ENCODE measurements around the gene ARHGEF17.
A peak's percentile ranks its signal among the peaks of the same experiment; 100 is the strongest.

Gene ARHGEF17, protein sequence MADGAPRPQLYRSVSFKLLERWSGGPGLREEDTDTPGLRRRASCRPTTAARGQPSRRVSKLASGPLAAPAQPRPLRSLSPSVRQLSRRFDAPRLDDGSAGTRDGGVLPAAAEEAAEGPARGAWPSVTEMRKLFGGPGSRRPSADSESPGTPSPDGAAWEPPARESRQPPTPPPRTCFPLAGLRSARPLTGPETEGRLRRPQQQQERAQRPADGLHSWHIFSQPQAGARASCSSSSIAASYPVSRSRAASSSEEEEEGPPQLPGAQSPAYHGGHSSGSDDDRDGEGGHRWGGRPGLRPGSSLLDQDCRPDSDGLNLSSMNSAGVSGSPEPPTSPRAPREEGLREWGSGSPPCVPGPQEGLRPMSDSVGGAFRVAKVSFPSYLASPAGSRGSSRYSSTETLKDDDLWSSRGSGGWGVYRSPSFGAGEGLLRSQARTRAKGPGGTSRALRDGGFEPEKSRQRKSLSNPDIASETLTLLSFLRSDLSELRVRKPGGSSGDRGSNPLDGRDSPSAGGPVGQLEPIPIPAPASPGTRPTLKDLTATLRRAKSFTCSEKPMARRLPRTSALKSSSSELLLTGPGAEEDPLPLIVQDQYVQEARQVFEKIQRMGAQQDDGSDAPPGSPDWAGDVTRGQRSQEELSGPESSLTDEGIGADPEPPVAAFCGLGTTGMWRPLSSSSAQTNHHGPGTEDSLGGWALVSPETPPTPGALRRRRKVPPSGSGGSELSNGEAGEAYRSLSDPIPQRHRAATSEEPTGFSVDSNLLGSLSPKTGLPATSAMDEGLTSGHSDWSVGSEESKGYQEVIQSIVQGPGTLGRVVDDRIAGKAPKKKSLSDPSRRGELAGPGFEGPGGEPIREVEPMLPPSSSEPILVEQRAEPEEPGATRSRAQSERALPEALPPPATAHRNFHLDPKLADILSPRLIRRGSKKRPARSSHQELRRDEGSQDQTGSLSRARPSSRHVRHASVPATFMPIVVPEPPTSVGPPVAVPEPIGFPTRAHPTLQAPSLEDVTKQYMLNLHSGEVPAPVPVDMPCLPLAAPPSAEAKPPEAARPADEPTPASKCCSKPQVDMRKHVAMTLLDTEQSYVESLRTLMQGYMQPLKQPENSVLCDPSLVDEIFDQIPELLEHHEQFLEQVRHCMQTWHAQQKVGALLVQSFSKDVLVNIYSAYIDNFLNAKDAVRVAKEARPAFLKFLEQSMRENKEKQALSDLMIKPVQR (N-terminal part only)

DNA sequence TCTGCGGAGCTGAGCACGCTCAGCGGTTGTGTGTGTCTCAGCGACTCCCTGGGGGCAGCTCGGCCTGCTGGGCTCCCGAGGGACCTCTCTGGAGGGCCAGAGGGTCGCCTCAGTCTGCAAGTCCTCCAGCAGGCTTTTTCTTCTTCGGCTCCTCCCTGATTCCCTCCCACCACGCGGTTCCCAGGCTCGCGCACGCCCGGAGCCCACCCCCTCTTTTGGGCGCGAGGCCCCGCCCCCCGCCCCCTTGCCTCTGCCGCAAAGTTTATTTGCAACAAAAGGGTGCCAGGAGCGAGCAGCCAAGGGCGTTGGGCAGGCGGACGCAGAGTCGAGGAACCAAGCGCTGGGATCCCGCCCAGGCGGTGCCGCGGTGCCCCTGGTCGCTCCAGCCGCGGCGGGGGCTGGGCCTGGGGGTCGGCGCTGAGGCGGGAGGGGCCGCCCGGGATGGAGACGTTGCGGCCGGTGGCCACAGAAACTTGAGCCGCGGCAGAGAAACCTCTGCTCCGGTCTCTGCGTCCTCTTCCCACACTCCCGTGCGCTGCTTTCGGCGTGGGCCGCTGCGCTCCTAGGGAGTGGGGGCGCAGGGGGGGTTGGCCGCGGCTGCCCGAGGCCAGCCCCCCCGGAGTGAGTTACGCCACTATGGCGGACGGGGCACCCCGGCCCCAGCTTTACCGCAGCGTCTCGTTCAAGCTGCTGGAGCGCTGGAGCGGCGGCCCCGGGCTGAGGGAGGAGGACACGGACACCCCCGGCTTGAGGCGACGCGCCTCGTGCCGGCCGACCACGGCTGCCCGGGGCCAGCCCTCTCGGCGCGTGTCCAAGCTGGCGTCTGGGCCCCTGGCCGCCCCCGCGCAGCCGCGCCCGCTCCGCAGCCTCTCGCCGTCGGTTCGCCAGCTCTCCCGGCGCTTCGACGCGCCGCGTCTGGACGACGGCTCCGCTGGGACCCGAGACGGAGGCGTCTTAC lies at the start of gene ARHGEF17:
Gene ARHGEF17, plus strand, starts transcription at position 274 of the 958 bp plus-strand sequence. Its CDS starts 363 bp downstream, at position 637.
- peaks cover 2% of the 10 kb centered on the region for H3K36me3 Mint-ChIP-seq
- H3K9me3 Mint-ChIP-seq = no peaks in the 10 kb centered on the region
- peaks cover 95% of the 10 kb centered on the region for H3K27me3 Mint-ChIP-seq
- peaks cover 10% of the 10 kb centered on the region for H3K4me1 Mint-ChIP-seq
- no peak within 1 kb of the TSS for H3K27ac Mint-ChIP-seq
- CTCF ChIA-PET = interaction anchor here (2.2 to 6.6 kb wide), 6 partner anchors 9 to 352 kb away, joined by 5 to 101 read pairs (median 12); no protein-coding TSS in a partner anchor
- DNase-seq = peak; percentile 55
- peak within 1 kb of the TSS; percentile 85 for H3K4me3 Mint-ChIP-seq

DNA sequence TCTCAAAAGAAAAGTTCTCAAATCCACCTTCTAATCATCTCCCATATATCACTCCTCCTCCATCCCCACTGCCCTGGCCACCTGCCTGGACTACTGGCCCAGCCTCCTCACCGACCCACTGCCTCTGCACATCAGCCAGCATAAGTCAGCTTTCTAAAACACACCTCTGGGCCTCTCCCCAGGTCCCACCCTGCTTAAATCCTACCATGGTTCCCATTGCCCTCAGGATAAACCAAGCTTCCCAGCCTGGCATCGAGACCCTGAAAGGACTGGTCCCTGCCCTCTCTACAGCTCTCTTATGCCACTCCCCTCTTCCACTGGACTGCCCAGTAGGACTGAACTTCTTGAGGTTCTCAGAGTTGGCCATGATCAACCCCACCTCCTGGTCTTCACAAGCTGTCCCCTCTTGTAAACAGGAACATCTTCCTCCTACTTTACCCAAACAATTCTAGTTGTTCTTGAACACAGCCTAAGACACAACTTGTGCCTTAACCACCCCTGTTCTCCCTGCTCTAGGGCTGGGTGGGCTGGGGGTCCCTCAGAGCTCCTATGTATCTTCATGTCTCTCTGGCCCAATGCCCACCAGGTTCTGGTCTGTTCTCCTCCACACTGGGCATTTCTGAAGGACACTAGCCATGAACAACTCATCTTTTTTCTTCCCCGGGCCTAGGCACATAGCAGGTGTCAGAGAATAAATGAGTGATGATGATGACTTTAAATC lies 48.5 kb upstream of the ARHGEF17 start:
- Mint-ChIP-seq H3K4me1 (no peaks in the 10 kb centered on the region), H3K4me3 (no peak overlapping the region), H3K27me3 (peaks cover 60% of the 10 kb centered on the region), H3K9me3 (no peaks in the 10 kb centered on the region), H3K36me3 (no peaks in the 10 kb centered on the region), H3K27ac (peak overlapping the region; percentile 29)
- CTCF ChIA-PET = interaction anchor here (1.0 to 1.8 kb wide), 3 partner anchors 16 to 30 kb away, joined by 3 to 5 read pairs (median 3); no protein-coding TSS in a partner anchor
- DNase-seq = no peak

DNA sequence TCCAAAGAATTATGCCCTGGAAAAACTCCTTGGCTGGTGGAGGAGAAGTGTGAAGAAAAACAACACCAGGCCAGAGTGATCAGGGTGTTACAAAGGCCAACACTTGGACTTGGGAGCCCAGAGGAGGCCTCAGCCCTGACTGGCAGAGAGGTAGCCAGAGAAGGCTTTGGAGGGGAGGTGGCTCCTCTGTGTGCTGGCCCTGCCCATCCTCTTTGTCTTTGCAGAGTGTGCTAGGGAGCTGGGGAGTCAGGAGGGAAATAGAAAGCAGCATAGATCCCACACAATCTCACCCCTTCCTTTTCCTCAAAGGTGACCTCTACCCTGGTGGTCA lies 48.0 kb upstream of the ARHGEF17 start:
- CTCF ChIA-PET = interaction anchor here (1.0 to 1.2 kb wide), 2 partner anchors 24 to 29 kb away, joined by 3 read pairs; no protein-coding TSS in a partner anchor

DNA sequence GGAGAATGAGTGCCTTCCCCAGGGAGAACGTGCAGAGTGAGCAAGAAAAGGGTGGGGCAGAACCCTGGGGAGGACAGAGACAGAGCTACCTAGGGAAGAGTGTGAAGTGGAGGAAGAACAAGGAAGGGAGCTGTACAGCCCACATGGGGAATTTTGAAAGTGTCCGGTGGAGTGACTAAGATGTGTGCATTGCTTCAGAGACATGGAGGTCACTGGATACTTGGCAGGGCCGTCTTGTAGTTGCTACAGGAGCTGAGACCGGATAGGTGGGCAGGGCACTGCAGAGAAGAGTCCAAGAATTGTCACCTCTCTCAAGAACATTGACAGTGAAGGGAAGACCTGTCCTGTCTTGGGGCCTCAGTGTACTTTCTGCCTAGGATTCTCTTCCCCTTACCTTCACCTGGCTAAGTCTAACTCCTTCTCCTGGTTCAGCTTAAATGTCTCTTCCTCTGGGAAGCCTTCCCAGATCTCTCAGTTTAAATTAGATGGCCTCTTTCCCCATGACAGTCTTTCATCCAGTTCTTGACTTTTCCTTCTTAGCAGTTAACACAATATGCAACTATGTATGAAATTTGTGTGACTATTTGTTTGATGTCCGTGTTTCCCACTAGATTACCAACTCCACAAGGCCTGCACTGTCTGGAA lies 45.1 kb upstream of the ARHGEF17 start:
- DNase-seq = no peak
- no peaks in the 10 kb centered on the region for H3K4me1 Mint-ChIP-seq
- peaks cover 87% of the 10 kb centered on the region for H3K27me3 Mint-ChIP-seq
- H3K9me3 Mint-ChIP-seq = no peaks in the 10 kb centered on the region
- no peaks in the 10 kb centered on the region for H3K36me3 Mint-ChIP-seq
- CTCF ChIA-PET = interaction anchor here (1.0 to 1.5 kb wide), 4 partner anchors 10 to 28 kb away, joined by 3 read pairs; no protein-coding TSS in a partner anchor
- no peak overlapping the region for H3K4me3 Mint-ChIP-seq
- H3K27ac Mint-ChIP-seq = no peak overlapping the region

More for the DNA sequence above, 48.0 kb upstream of the ARHGEF17 start:
- Mint-ChIP-seq H3K4me3 (no peak overlapping the region), H3K36me3 (no peaks in the 10 kb centered on the region), H3K4me1 (no peaks in the 10 kb centered on the region), H3K27me3 (peaks cover 65% of the 10 kb centered on the region), H3K27ac (no peak overlapping the region), H3K9me3 (no peaks in the 10 kb centered on the region)
- no peak for DNase-seq

DNA sequence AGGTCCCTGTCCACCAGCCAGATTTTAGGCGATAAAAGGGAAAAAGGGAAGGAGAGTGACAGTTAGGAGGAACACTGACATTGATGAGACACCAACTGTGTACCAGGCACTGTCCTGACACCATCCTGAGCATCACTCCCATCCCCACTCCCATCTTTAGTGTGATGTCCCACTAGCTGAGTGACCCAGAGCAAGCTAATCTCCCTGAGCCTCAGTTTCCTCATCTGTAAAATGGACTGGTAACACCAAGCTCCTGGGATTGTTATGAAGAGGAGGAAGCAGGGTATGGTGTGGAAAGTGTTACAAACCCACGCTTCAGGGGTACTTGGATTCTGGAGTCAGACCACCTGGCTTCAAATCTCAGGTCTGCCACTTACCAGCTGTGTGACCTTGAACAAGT lies 44.4 kb upstream of the ARHGEF17 start:
- no peaks in the 10 kb centered on the region for H3K36me3 Mint-ChIP-seq
- H3K9me3 Mint-ChIP-seq = no peaks in the 10 kb centered on the region
- H3K4me1 Mint-ChIP-seq = no peaks in the 10 kb centered on the region
- peaks cover 89% of the 10 kb centered on the region for H3K27me3 Mint-ChIP-seq
- no peak overlapping the region for H3K27ac Mint-ChIP-seq
- CTCF ChIA-PET = interaction anchor here (0.6 to 1.1 kb wide), 2 partner anchors 24 to 752 kb away, joined by 3 read pairs; no protein-coding TSS in a partner anchor
- no peak overlapping the region for H3K4me3 Mint-ChIP-seq
- DNase-seq = no peak

DNA sequence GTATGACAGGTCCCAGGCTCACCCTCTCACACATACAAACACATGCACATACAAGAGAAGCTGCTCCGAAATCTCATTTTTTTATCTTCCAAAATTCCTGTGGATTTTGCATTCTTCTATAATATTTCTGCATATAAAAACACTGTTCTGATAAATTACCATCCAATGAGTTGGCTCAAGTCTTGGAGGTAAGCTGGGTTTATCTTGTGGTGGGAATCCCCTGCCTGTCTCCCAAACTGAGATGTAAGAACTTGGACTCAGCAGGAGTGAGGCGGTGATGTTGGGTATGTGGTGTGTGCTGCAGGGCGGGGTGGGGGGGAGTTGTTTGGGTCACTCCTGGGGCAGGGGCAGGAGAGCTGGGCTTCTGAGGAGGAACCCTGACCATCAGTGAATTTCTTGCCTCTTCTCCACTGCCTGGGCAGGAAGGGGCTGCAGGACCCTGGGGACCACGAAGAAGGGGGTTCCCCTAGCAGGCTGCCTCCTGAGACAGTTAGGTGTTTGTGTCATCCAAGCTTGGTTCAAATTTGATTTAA lies 42.7 kb upstream of the ARHGEF17 start:
- H3K4me3 Mint-ChIP-seq = no peak overlapping the region
- H3K27me3 Mint-ChIP-seq = peaks cover 87% of the 10 kb centered on the region
- no peak for DNase-seq
- CTCF ChIA-PET = no interaction called here
- H3K27ac Mint-ChIP-seq = no peak overlapping the region
- H3K9me3 Mint-ChIP-seq = no peaks in the 10 kb centered on the region
- H3K4me1 Mint-ChIP-seq = no peaks in the 10 kb centered on the region
- H3K36me3 Mint-ChIP-seq = no peaks in the 10 kb centered on the region

DNA sequence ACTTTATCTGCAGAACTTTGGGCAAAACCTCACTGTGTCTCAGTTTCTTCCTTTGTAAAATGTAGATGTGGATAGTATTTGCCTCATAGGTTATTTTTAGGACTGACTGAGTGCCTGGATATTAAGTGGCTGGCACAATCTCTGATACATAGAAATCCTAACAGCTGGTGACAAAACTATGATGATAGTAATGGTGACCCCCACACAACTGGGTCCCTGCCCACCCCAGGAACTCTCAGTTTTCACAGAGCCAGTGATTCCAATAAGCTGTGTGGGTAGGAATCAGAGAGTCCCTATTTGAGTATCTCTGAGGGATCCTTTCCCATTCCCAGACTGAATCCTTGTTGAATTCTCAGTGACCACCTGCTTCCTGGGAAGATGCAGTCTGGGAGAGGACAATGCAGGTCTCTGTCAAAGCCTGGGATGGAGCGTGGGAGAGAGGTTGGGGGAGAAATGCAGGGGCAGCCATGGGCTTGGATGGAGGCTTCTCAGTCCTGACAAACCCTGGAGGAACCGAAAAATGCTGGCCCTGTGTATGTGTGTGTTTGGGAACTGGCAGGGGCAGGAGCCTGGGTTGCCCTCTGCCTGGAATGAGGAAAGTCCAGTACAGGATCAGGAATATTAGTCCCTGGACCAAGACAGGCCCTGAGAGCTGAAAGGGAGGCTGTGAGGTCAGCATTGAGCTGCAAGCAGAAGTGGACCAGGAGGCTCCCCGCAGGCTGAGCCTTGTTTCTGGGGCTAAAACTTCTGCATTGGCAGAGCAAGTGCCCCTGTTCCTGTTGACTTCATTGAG lies 42.0 kb upstream of the ARHGEF17 start:
- no peak overlapping the region for H3K4me3 Mint-ChIP-seq
- H3K27me3 Mint-ChIP-seq = peaks cover 88% of the 10 kb centered on the region
- no peaks in the 10 kb centered on the region for H3K36me3 Mint-ChIP-seq
- CTCF ChIA-PET = no interaction called here
- DNase-seq = no peak
- no peaks in the 10 kb centered on the region for H3K9me3 Mint-ChIP-seq
- no peak overlapping the region for H3K27ac Mint-ChIP-seq
- no peaks in the 10 kb centered on the region for H3K4me1 Mint-ChIP-seq

DNA sequence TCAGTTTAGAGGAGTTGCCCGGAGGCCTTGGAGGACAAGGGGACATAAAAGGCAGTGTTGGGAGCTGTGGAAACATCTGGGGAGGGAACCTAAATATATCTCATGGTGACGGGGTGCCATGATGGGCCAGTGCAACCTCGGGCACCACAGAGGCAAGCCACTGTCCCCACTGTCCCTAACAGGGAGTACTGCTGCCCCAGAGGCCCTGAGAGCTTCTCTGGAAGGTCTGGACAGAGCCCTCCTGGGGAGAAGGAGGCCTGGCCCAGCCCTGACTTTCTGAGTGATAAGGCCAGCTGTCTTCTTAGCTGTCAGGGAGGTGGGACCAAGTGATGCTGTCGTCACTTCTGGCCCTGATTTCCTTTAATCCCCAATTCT lies 41.4 kb upstream of the ARHGEF17 start:
- H3K4me3 Mint-ChIP-seq = no peak overlapping the region
- CTCF ChIA-PET = no interaction called here
- H3K36me3 Mint-ChIP-seq = no peaks in the 10 kb centered on the region
- no peaks in the 10 kb centered on the region for H3K4me1 Mint-ChIP-seq
- DNase-seq = no peak
- no peak overlapping the region for H3K27ac Mint-ChIP-seq
- peaks cover 87% of the 10 kb centered on the region for H3K27me3 Mint-ChIP-seq
- no peaks in the 10 kb centered on the region for H3K9me3 Mint-ChIP-seq

DNA sequence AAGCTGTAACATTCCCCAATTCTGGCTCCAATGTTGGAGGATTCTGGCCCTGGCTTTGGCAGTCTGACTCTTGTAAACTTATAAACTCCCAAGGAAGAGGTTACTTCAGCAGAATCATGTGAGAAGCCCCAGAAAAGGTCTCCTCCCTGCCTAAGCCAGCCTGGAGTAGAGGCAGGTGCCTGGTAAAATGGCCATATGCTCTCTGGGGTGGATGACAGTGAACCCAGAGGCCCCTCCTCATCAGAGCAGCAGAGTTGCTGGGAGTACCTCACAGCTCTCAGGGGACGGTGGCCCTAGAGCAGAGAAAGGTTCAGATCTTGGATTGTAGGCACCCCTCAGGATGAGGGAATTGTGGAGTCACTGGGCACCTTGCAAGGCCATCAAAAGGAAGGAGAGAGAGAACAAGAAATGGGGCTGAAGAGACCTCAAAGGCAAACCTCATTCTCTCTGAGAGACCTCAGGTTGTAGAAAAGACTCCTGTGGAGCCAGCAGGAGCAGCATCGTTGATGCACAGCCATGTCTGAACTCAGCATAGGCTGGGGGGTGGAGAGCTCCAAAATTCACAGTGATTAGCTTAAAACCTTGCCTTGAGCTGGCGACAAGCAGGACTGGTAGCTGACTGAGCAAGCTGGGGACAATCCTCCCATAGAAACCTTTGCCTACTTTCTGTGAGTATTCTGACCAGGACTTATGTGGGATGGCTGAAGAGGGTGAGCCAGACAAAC lies 40.8 kb upstream of the ARHGEF17 start:
- Mint-ChIP-seq H3K36me3 (no peaks in the 10 kb centered on the region), H3K4me3 (no peak overlapping the region)

DNA sequence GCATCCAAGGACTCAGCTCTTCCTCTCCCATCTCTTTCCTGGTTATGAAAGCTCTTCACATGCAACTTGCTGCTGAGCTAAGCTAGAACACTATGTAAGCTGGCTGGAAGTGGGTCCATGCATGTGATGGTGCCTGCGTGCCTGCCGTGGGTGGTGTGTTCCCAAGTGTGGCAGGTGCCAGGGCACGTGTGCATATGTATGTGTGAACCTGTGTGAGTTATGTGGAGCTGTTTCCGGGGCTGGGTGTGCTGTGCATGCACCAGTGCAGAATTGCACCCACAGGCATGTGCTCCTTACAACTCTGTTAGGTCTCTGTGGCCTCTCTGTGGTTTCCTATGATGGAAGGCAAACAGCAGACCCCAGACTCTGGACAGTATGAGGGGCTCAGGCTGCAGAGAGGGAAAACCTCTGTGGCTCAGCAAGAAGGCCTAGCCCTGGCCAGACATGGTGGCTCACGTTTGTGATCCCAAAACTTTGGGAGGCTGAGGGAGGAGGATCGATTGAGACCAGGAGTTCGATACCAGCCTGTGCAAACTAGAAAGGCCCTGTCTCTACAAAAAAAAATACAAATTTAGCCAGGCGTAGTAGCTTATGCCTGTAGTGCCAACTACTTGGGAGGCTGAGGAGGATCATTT lies 40.1 kb upstream of the ARHGEF17 start:
- DNase-seq = no peak
- Mint-ChIP-seq H3K4me3 (no peak overlapping the region), H3K36me3 (no peaks in the 10 kb centered on the region), H3K27ac (no peak overlapping the region), H3K4me1 (no peaks in the 10 kb centered on the region), H3K27me3 (peaks cover 89% of the 10 kb centered on the region), H3K9me3 (no peaks in the 10 kb centered on the region)
- CTCF ChIA-PET = interaction anchor here (0.6 to 2.0 kb wide), 5 partner anchors 15 to 881 kb away, joined by 3 to 6 read pairs (median 3); no protein-coding TSS in a partner anchor

More for the DNA sequence above, 40.8 kb upstream of the ARHGEF17 start:
- CTCF ChIA-PET = interaction anchor here (0.6 to 2.0 kb wide), 3 partner anchors 14 to 882 kb away, joined by 3 to 6 read pairs (median 5); no protein-coding TSS in a partner anchor
- H3K27ac Mint-ChIP-seq = no peak overlapping the region
- H3K9me3 Mint-ChIP-seq = no peaks in the 10 kb centered on the region
- H3K4me1 Mint-ChIP-seq = no peaks in the 10 kb centered on the region
- no peak for DNase-seq
- H3K27me3 Mint-ChIP-seq = peaks cover 88% of the 10 kb centered on the region
